PC-9 (cell line): ENCODE results near the gene SERPINA10. TPM values are rescaled to one million over a fixed set of nuclear protein-coding genes. Genes with fewer than 3 reads are reported as not detected.
"Not testable (repeated sequence)": the region's sequence is repeated elsewhere in the genome, so short reads cannot be mapped to it uniquely, and the experiment has no call there.

Source experiments
- BruUV-seq: library from RNA; stranded (reverse); fragments of 400-500 nt; replicated peaks from 2 replicates; lab custom pipeline; 2021; lab: Mats Ljungman, UMichigan
- CTCF ChIA-PET: fragments of 300-600 bp; sonication (Branson Sonifier 250); formaldehyde crosslinking; loops from one replicate; lab custom pipeline; 2022; ENCODE audit warnings: antibody characterized with exemption; lab: Charles Lee
- POLR2A ChIA-PET: fragments of 300-600 bp; sonication (Branson Sonifier 250); formaldehyde crosslinking; loops from one replicate; lab custom pipeline; 2022; ENCODE audit warnings: antibody characterized with exemption; ENCODE audit not compliant: unreplicated experiment; lab: Charles Lee
- DNase-seq, 2 experiments: peaks; one replicate each; pipeline versions ENCODE4 v3.0.0 to v3.0.0-alpha.2; 2015 to 2022; ENCODE audit warnings: mixed read lengths in 1 of 2
- H2AFZ ChIP-seq: fragments of 200-600 bp; sonication (generic); 2 replicates; pipeline ENCODE4 v1.8.1; 2017; ENCODE audit warnings: antibody characterized with exemption
- H3F3A ChIP-seq: fragments of 200-600 bp; sonication (generic); 2 replicates; pipeline ENCODE4 v1.8.1; 2017; ENCODE audit warnings: antibody characterized with exemption, mild to moderate bottlenecking, low read depth; ENCODE audit not compliant: insufficient read depth
- H3K27ac ChIP-seq: fragments of 200-600 bp; sonication (generic); 2 replicates; pipeline ENCODE4 v1.6.1; 2016; ENCODE audit warnings: mixed run types
- H3K27me3 ChIP-seq: fragments of 200-600 bp; sonication (generic); 2 replicates; pipeline ENCODE4 v1.6.1; 2016; ENCODE audit warnings: low read depth, mixed run types; ENCODE audit not compliant: insufficient read depth
- H3K36me3 ChIP-seq: fragments of 200-600 bp; sonication (generic); 2 replicates; pipeline ENCODE4 v1.6.1; 2016; ENCODE audit warnings: low read depth, mixed run types
- H3K4me1 ChIP-seq: fragments of 200-600 bp; sonication (generic); replicated peaks from 2 replicates; pipeline ENCODE4 v1.6.1; 2016; ENCODE audit warnings: mixed run types; ENCODE audit not compliant: insufficient read depth
- H3K4me2 ChIP-seq: fragments of 200-600 bp; sonication (generic); 2 replicates; pipeline ENCODE4 v1.6.1; 2017; ENCODE audit warnings: mixed run types
- H3K4me3 ChIP-seq: fragments of 200-600 bp; sonication (generic); 2 replicates; pipeline ENCODE4 v1.6.1; 2016; ENCODE audit warnings: mixed run types
- H3K79me2 ChIP-seq: fragments of 200-600 bp; sonication (generic); 2 replicates; pipeline ENCODE4 v1.6.1; 2017; ENCODE audit warnings: low read depth, mixed run types
- H3K9me2 ChIP-seq: fragments of 200-600 bp; sonication (generic); 2 replicates; pipeline ENCODE4 v1.8.1; 2017; ENCODE audit warnings: mild to moderate bottlenecking; ENCODE audit not compliant: insufficient read depth
- H3K9me3 ChIP-seq: fragments of 200-600 bp; sonication (generic); 2 replicates; pipeline ENCODE4 v1.8.1; 2016; ENCODE audit warnings: low read depth; ENCODE audit not compliant: insufficient read depth
- H4K20me1 ChIP-seq: fragments of 200-600 bp; sonication (generic); 2 replicates; pipeline ENCODE4 v1.8.1; 2017; ENCODE audit not compliant: insufficient read depth
- CTCF ChIP-seq: fragments of 200-600 bp; sonication (generic); conservative IDR thresholded peaks from 2 replicates; pipeline ENCODE4 v1.6.1; 2017; ENCODE audit warnings: mixed run types, antibody characterized with exemption, mild to moderate bottlenecking, moderate library complexity
- EZH2 ChIP-seq: fragments of 200-600 bp; sonication (generic); IDR thresholded peaks from 2 replicates; pipeline ENCODE4 v1.8.0; 2017; ENCODE audit warnings: antibody characterized with exemption, low read depth
- intact Hi-C: fragments of 100-400 bp; cut with micrococcal nuclease; formaldehyde crosslinking; loops from one replicate; pipeline ENCODE4 v1.10.0; 2022; ENCODE audit not compliant: unreplicated experiment
- total RNA-seq: library from RNA; stranded (reverse); gene quantifications from 2 replicates; pipeline ENCODE4 v1.2.3, GENCODE V29; 2021

The SERPINA10 gene
- total RNA-seq, 1 experiment from 2014 or later = not detected

DNA sequence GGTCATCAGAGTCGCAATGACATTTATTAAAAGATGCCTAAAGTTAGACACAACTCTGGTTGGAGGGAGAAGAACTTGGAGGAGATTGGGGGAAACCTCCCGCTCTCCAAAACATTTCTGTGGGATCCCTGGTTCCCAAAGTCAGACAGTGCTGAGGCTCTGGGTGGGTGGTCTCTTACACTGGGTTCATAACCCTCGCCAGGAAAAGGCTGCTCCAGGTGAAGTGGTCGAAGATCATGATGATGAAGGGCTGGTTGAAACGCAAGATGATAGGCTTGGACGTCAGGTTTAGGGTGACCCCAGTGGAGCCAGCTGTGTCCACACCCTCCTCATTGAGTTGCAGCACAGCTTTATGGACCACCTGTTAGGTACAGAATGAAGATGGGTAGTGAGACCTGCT, 11.2 kb upstream of the SERPINA10 start:
- intact Hi-C loops = no loop called here
- no peaks in the 10 kb centered on the region for H4K20me1 ChIP-seq
- H3K4me3 ChIP-seq = no peak overlapping the region
- ChIA-PET CTCF (no interaction called here), POLR2A (no interaction called here)
- no peaks in the 10 kb centered on the region for H3K79me2 ChIP-seq
- H3F3A ChIP-seq = no peaks in the 10 kb centered on the region
- no peaks in the 10 kb centered on the region; the same call in 1 of the 2 replicates for H3K27me3 ChIP-seq
- no peaks in the 10 kb centered on the region for H3K36me3 ChIP-seq
- H3K4me2 ChIP-seq = no peak overlapping the region
- no TSS peak for BruUV-seq
- TF ChIP-seq EZH2 (no peak), CTCF (no peak)
- H3K9me3 ChIP-seq = no peaks in the 10 kb centered on the region
- no peak overlapping the region for H3K27ac ChIP-seq
- no peak overlapping the region for H2AFZ ChIP-seq
- H3K4me1 ChIP-seq = no peaks in the 10 kb centered on the region
- H3K9me2 ChIP-seq = no peaks in the 10 kb centered on the region
- no peak for DNase-seq

GRCh38 chr14:94303111-94303510, 10.0 kb upstream of the SERPINA10 start:
- CTCF ChIA-PET = no interaction called here
- POLR2A ChIA-PET = no interaction called here
- no peaks in the 10 kb centered on the region for H3K4me1 ChIP-seq
- H2AFZ ChIP-seq = no peak overlapping the region
- H3K27ac ChIP-seq = no peak overlapping the region
- H3K4me2 ChIP-seq = no peak overlapping the region
- no peaks in the 10 kb centered on the region for H3K9me2 ChIP-seq
- DNase-seq = no peak
- intact Hi-C loops = no loop called here
- no peaks in the 10 kb centered on the region for H4K20me1 ChIP-seq
- BruUV-seq = no TSS peak
- no peak for TF ChIP-seq CTCF
- no peak for TF ChIP-seq EZH2
- no peaks in the 10 kb centered on the region; the same call in 1 of the 2 replicates for H3K27me3 ChIP-seq
- no peaks in the 10 kb centered on the region for H3K36me3 ChIP-seq
- H3K4me3 ChIP-seq = no peak overlapping the region
- H3K79me2 ChIP-seq = no peaks in the 10 kb centered on the region
- no peaks in the 10 kb centered on the region for H3K9me3 ChIP-seq
- H3F3A ChIP-seq = no peaks in the 10 kb centered on the region

- BruUV-seq = no TSS peak
- Histone ChIP-seq H3K4me2 (no peak overlapping the region), H3K4me3 (no peak overlapping the region), H4K20me1 (no peaks in the 10 kb centered on the region), H3K36me3 (no peaks in the 10 kb centered on the region), H3K9me2 (no peaks in the 10 kb centered on the region), H3K27me3 (peaks cover 2% of the 10 kb centered on the region; the same call in 1 of the 2 replicates), H2AFZ (no peak overlapping the region), H3K9me3 (no peaks in the 10 kb centered on the region), H3K27ac (no peak overlapping the region), H3K79me2 (no peaks in the 10 kb centered on the region), H3F3A (no peaks in the 10 kb centered on the region), H3K4me1 (no peaks in the 10 kb centered on the region)
- intact Hi-C loops = no loop called here
- CTCF ChIA-PET = no interaction called here
- TF ChIP-seq EZH2 (no peak), CTCF (no peak)
- DNase-seq = no peak
- POLR2A ChIA-PET = no interaction called here
Measured at GRCh38 chr14:94298130-94298529, 5.1 kb upstream of the SERPINA10 start.

GRCh38 chr14:94296181-94296545, 3.1 kb upstream of the SERPINA10 start:
- H2AFZ ChIP-seq, H4K20me1 ChIP-seq, H3K4me1 ChIP-seq, H3F3A ChIP-seq, POLR2A ChIA-PET, H3K9me3 ChIP-seq, H3K4me3 ChIP-seq, H3K4me2 ChIP-seq, CTCF ChIA-PET, H3K27ac ChIP-seq, DNase-seq, H3K36me3 ChIP-seq, H3K9me2 ChIP-seq, H3K79me2 ChIP-seq, intact Hi-C loops, BruUV-seq: not testable (repeated sequence)
- H3K27me3 ChIP-seq = peaks cover 19% of the 10 kb centered on the region
